COLO668 (cell line): ENCODE measurements around the gene RBM24.

Experiments
- DNase-seq: peaks from one replicate; lab custom pipeline; 2025; ENCODE audit not compliant: unreplicated experiment; lab: John Stamatoyannopoulos, UW

RBM24 gene

GRCh38 chr6:17281100-17281496 is at the start of gene RBM24:
TSS of gene RBM24 (plus strand) at chr6:17281361. CDS start at chr6:17281582, 221 bp downstream.
- peak; percentile 73 for DNase-seq

GRCh38 chr6:17233531-17233930 is 47.6 kb upstream of the RBM24 start:
- peak; percentile 1 for DNase-seq

GRCh38 chr6:17237246-17237645 is 43.9 kb upstream of the RBM24 start:
- DNase-seq = no peak

GRCh38 chr6:17239260-17239659 is 41.9 kb upstream of the RBM24 start:
- DNase-seq = no peak

- no peak for DNase-seq
These were observed 40.2 kb upstream of the RBM24 start for GRCh38 chr6:17240803-17241500.

GRCh38 chr6:17242087-17242486 is 39.1 kb upstream of the RBM24 start:
- DNase-seq = no peak

GRCh38 chr6:17250237-17250636 is 30.9 kb upstream of the RBM24 start:
- no peak for DNase-seq

GRCh38 chr6:17251953-17252352 is 29.2 kb upstream of the RBM24 start:
- no peak for DNase-seq

- DNase-seq = no peak
These were observed 22.4 kb upstream of the RBM24 start for GRCh38 chr6:17258749-17259148.

GRCh38 chr6:17265570-17265969 is 15.6 kb upstream of the RBM24 start:
- DNase-seq = no peak

GRCh38 chr6:17267566-17267965 is 13.6 kb upstream of the RBM24 start:
- no peak for DNase-seq

- no peak for DNase-seq
These were observed 13.0 kb upstream of the RBM24 start for GRCh38 chr6:17268114-17268513.

- no peak for DNase-seq
These were observed 11.3 kb upstream of the RBM24 start for GRCh38 chr6:17269840-17270239.

- DNase-seq = no peak
These were observed 9.5 kb upstream of the RBM24 start for GRCh38 chr6:17271628-17272027.

- DNase-seq = no peak
These were observed 4.4 kb upstream of the RBM24 start for GRCh38 chr6:17276766-17277165.

- DNase-seq = no peak
These were observed 3.9 kb upstream of the RBM24 start for GRCh38 chr6:17277256-17277655.

GRCh38 chr6:17278289-17279063 is 2.7 kb upstream of the RBM24 start:
- DNase-seq = no peak

- DNase-seq = no peak
These were observed 1.0 kb upstream of the RBM24 start for GRCh38 chr6:17280138-17280537.

- peak; percentile 32 for DNase-seq
These were observed 540 bp upstream of the RBM24 start for GRCh38 chr6:17280552-17281090.

- DNase-seq = peak; percentile 9
These were observed 628 bp downstream of the RBM24 start for GRCh38 chr6:17281497-17282481.

GRCh38 chr6:17283074-17283473 is 1.9 kb downstream of the RBM24 start:
- DNase-seq = no peak
